ENCODE data around the gene SMAD6. TPM values are rescaled to one million over a fixed set of nuclear protein-coding genes. Genes with fewer than 3 reads are reported as not detected.

The SMAD6 gene
- polyA plus RNA-seq, 1 of the 3 experiments (the other 2 are of a cell fraction), result 4.5 TPM

- H3K4me3 ChIP-seq (ENCODE audit: low read depth in 2 of 2, low read length in 1 of 2), result peak overlapping the region in 1 of 2 experiments; percentile 19; a peak in 1 of 4 replicates
- peak overlapping the region; percentile 40; the same call in 1 of the 2 replicates for H3K9ac ChIP-seq
- ChIA-PET CTCF (interaction anchor here (0.6 to 6.8 kb wide), 53 partner anchors 8 to 912 kb away, joined by 3 to 84 read pairs (median 4); partner anchors contain the start of gene SMAD6), POLR2A (no interaction called here)
- H3K27me3 ChIP-seq (ENCODE audit: insufficient read depth), result no peaks in the 10 kb centered on the region
- peaks cover 31 to 50% of the 10 kb centered on the region in 2 experiments for H3K4me1 ChIP-seq (ENCODE audit: control insufficient read depth in 1 of 2, insufficient read depth in 2 of 2, low read depth in 1 of 2, low read length in 1 of 2)
- H3F3A ChIP-seq (replicated peaks; ENCODE audit: insufficient read depth), result peaks cover 35% of the 10 kb centered on the region
- peak; percentile 95 for DNase-seq
- no peak overlapping the region for H2AFZ ChIP-seq (ENCODE audit: low read depth)
- H4K20me1 ChIP-seq (ENCODE audit: insufficient read depth), result peaks cover 15% of the 10 kb centered on the region; the same call in 1 of the 2 replicates
- WGBS (ENCODE audit: low lambda C conversion rate), result 61% methylated on average over 11 of the region's 19 CpGs
- H3K27ac ChIP-seq (ENCODE audit: low read depth in 2 of 2, low read length in 1 of 2), result peak overlapping the region; percentile 62 to 81
- no peaks in the 10 kb centered on the region for H3K36me3 ChIP-seq (replicated peaks in 1 of 2; ENCODE audit: control insufficient read depth in 1 of 2, insufficient read depth in 2 of 2, low read length in 1 of 2)
- H3K79me2 ChIP-seq (ENCODE audit: insufficient read depth), result peaks cover 99% of the 10 kb centered on the region
- peak overlapping the region; percentile 54; the same call in 1 of the 2 replicates for H3K4me2 ChIP-seq
- no peaks in the 10 kb centered on the region for H3K9me2 ChIP-seq
- no peaks in the 10 kb centered on the region for H3K9me3 ChIP-seq
- TF ChIP-seq YY1 (IDR thresholded peaks at IDR 0.05; ENCODE audit: low read depth) (no peak), SIN3A (IDR thresholded peaks at IDR 0.05; ENCODE audit: borderline replicate concordance, low read depth, low read length) (no peak), GATA2 (CRISPR knock-in tag; IDR thresholded peaks at IDR 0.05) (no peak), MXI1 (IDR thresholded peaks at IDR 0.05; ENCODE audit: low read depth, low read length) (no peak), MAX (IDR thresholded peaks at IDR 0.05; ENCODE audit: low read depth) (no peak), SMC3 (IDR thresholded peaks at IDR 0.05; ENCODE audit: low read depth, low read length) (peak; percentile 93), RCOR1 (IDR thresholded peaks at IDR 0.05; ENCODE audit: low read length) (peak; percentile 77), RFX5 (IDR thresholded peaks at IDR 0.05; ENCODE audit: low read length) (no peak), ZBTB33 (IDR thresholded peaks at IDR 0.05; ENCODE audit: borderline replicate concordance, low read depth) (no peak), NRF1 (IDR thresholded peaks at IDR 0.05; ENCODE audit: low read depth, low read length) (no peak), NFIC (IDR thresholded peaks at IDR 0.05; ENCODE audit: borderline replicate concordance) (no peak), FOXJ3 (CRISPR knock-in tag; IDR thresholded peaks at IDR 0.05) (no peak), RAD21 (IDR thresholded peaks at IDR 0.05; ENCODE audit: low read length) (peak; percentile 92), PBX3 (IDR thresholded peaks at IDR 0.05) (no peak), IRF3 (IDR thresholded peaks at IDR 0.05; ENCODE audit: low read depth, low read length) (no peak), CHD2 (IDR thresholded peaks at IDR 0.05; ENCODE audit: low read length, partially characterized antibody) (peak; percentile 49), TCF12 (IDR thresholded peaks at IDR 0.05) (no peak), EZH2phosphoT487 (IDR thresholded peaks at IDR 0.05; ENCODE audit: borderline replicate concordance, low read depth) (no peak), GABPA (IDR thresholded peaks at IDR 0.05; ENCODE audit: low read depth) (no peak), USF2 (IDR thresholded peaks at IDR 0.05; ENCODE audit: borderline replicate concordance, low read depth, low read length) (no peak), MEF2A (IDR thresholded peaks at IDR 0.05; ENCODE audit: borderline replicate concordance, low read depth) (no peak), ELF1 (IDR thresholded peaks at IDR 0.05) (no peak), USF1 (IDR thresholded peaks at IDR 0.05; ENCODE audit: borderline replicate concordance, low read depth) (no peak), CTCF (IDR thresholded peaks at IDR 0.05) (peak; percentile 92), TAF1 (IDR thresholded peaks at IDR 0.05; ENCODE audit: borderline replicate concordance, low read depth, low read length) (no peak), JUND (IDR thresholded peaks at IDR 0.05) (no peak)
Observed at GRCh38 chr15:66774001-66774814, 72.2 kb downstream of the SMAD6 start.

All from SK-N-SH (cell line).